SHP77 treated with DMSO at 0.1 percent for 48 hours (cell line): ENCODE data around the gene SF3A2.

ENCODE experiments used
- DNase-seq: peaks from one replicate; lab custom pipeline; 2025; lab: John Stamatoyannopoulos, UW

SF3A2 gene

GRCh38 chr19:2207991-2208860 lies 28.4 kb upstream of the SF3A2 start:
- no peak for DNase-seq

DNA sequence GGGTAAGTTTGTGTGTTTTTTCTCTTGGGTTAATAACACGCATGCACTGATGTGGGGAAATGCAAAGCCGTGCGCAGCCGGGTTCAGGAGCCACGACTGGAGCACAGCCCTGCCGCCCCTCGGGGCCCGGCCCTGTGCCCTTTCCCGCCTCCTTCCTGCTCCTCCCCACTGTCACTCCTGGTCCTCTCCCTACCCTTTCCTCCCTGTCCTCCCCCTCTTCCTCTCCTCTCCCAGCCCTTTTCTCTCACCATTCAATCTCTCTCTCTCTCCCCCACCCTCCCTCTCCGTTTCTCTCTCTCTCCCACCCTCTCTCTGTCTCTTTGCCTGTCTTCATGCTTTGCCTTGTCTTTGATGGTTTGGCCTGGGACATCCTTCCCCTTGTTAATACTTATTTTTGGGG lies 27.6 kb upstream of the SF3A2 start:
- DNase-seq: no peak

GRCh38 chr19:2209408-2209807 lies 27.2 kb upstream of the SF3A2 start:
- DNase-seq: no peak

DNA sequence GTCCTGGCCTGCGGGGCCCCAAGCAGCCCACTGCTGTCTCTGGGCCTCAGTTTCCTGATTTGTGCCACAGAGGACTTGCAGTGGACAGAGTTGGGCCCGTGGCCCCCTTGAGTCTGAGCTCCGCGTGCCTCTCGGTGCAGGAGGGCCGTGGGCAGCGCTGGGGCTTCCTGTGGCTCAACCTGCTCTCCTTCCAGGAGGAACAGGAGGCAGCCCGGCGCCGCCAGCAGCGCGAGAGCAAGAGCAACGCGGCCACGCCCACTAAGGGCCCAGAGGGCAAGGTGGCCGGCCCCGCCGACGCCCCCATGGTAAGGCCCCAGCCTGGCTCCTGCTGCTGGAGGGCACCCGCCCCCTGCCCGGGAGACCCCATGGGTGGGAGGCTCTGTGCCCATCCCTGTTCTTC lies 26.4 kb upstream of the SF3A2 start:
- DNase-seq: no peak

GRCh38 chr19:2210987-2211740 lies 25.5 kb upstream of the SF3A2 start:
- DNase-seq: no peak

DNA sequence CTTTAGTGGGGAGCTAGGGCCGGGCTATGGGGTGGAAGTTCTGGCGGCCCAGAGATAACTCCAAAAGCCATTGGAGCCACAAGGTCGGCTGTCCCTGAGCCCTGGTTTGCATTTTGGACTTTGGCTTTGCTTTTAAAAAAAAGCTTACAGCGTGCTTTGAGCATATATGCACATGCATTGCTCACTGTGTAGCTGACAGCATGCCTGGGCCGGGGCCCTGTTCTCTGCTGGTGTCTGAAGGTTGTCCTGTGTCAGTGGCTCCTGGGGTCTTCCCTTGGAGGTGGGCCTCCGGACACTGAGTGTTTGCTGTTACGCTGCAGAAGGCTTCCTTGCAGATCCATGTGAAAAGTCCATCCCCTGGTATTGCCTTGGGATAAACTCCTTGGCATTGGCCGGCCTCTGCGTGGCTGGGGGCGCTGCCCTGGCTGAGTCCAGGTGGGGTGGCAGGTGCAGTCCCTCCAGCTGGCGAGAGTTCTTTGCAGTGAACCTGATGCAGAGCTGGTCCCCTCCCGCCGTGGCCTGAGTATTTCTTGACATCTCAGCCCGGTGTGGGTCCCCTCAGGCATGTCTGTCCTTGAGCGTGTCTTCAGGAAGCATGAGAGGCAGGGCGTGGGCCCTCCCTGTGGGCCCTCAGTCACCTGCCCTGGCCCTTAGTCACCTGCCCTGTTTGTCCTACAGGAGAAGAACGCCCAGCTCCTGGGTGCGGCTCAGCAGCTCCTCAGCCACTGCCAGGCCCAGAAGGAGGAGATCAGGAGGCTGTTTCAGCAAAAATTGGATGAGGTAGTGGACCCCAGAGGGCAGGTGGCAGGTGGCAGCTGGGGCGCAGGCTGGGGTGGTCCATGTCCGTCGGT lies 23.5 kb upstream of the SF3A2 start:
- DNase-seq: no peak

DNA sequence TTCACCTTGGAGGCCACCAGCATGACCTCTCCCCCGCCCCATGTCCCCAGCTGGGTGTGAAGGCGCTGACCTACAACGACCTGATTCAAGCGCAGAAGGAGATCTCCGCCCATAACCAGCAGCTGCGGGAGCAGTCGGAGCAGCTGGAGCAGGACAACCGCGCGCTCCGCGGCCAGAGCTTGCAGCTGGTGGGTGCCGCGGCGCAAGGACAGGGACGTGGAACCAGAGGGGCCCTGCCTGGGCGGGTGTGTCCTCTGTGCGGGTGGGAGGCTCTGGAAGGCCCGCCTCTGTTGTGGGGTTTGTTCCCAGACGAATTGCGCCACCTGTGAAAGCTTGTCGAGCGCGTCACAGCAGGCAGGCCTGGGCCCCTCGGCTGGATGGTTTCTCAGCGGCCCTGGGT lies 22.8 kb upstream of the SF3A2 start:
- DNase-seq: no peak

DNA sequence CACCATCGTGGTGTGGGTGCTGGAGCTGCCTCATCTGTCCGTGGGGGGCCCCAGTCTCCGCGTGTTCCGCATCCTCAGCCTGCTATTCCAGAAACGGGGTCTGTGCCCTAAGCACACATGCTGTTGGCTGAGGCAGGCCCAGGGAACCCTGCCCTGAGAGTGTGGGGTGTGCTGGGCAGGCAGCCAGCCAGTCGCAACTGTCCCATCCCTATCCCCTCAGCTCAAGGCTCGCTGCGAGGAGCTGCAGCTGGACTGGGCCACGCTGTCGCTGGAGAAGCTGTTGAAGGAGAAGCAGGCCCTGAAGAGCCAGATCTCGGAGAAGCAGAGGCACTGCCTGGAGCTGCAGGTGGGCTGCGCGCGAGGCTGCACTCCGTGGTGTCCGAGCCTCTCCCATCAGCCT lies 22.4 kb upstream of the SF3A2 start:
- no peak for DNase-seq

DNA sequence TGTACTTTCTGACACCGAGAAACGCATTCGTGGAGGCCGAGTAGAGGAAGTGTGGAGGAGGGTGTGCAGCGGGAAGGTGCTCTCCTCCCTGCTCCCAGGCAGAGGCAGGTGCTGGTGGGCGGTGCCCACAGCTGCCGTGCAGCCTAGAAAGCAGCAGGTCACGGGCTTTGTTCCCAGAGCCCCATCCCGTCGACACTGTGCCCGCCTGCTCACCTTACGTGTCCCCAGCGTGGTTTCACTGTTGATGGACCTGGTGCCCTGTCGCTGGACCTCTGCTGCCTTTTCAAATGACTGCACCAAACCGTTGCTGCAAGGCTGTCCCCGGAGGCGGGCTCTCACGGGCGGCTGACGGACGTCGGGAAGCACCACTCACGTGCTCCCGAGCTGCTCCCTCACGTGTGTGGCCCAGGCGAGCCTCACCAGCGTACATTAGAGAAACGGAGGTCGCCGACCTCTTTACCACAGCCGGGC lies 21.3 kb upstream of the SF3A2 start:
- DNase-seq: no peak

DNA sequence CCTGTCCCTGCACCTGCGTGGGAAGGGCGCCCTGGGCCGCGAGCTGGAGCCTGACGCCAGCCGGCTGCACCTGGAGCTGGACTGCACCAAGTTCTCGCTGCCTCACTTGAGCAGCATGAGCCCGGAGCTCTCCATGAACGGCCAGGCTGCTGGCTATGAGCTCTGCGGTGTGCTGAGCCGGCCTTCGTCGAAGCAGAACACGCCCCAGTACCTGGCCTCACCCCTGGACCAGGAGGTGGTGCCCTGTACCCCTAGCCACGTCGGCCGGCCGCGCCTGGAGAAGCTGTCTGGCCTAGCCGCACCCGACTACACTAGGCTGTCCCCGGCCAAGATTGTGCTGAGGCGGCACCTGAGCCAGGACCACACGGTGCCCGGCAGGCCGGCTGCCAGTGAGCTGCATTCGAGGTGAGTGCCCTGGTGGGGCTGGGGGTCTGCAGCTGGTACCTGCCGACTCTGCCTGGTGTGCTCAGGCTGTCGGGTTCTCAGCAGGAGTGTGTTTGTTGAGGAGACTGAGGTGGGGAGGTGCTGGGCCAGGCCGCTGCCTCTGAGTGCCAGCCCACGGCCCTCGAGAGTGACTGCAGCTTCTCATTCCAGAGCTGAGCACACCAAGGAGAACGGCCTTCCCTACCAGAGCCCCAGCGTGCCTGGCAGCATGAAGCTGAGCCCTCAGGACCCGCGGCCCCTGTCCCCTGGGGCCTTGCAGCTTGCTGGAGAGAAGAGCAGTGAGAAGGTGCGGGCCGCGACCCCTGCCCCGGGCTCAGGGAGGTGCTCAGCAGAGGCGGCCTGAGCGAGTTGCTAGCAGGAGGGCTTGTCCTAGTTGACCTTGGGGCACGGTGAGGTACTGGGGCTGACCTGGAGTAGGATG lies 20.0 kb upstream of the SF3A2 start:
- DNase-seq: no peak

- DNase-seq: no peak
Observed at GRCh38 chr19:2217591-2217990, 19.0 kb upstream of the SF3A2 start.

DNA sequence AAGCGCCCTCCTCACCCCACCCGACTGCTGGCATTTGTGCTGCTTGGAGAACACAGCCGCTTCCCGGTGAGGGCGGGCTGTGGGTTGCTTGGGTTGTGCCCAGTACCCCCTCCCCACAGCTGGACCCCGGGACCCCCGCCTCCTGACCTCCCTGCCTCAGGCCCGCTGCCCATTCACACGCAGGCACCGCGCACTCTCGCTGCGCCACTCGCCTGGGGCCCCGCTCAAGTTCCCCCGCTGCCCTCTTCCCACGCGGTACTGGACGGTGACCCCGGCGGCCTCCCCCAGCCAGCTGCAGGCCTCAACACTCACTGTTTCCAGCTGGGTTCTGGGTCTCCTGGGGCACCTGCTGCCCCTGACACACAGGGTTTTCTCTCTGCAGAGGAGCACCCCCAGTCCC lies 16.9 kb upstream of the SF3A2 start:
- no peak for DNase-seq

GRCh38 chr19:2221250-2221831 lies 15.3 kb upstream of the SF3A2 start:
- no peak for DNase-seq

GRCh38 chr19:2221918-2222317 lies 14.7 kb upstream of the SF3A2 start:
- no peak for DNase-seq

DNA sequence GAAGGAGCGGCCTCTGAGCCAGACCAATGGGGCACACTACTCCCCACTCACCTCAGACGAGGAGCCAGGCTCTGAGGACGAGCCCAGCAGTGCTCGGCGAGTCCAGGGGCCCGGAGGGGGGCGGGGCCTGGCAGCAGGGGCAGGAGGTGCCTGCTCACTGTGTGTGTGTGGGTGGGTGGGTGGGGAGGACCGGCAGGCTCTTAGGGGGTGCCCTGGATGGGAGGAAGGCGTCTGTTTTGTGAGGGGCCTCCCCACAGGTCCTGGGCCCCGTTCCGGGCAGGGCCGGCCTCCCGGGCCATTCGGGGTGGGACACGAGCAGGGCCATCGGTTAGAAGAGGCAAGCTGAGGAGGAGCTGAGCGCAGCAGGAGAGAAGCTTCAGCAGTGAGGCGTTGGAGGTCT lies 13.2 kb upstream of the SF3A2 start:
- DNase-seq: no peak

- no peak for DNase-seq
Observed at GRCh38 chr19:2223959-2224358, 12.7 kb upstream of the SF3A2 start.

DNA sequence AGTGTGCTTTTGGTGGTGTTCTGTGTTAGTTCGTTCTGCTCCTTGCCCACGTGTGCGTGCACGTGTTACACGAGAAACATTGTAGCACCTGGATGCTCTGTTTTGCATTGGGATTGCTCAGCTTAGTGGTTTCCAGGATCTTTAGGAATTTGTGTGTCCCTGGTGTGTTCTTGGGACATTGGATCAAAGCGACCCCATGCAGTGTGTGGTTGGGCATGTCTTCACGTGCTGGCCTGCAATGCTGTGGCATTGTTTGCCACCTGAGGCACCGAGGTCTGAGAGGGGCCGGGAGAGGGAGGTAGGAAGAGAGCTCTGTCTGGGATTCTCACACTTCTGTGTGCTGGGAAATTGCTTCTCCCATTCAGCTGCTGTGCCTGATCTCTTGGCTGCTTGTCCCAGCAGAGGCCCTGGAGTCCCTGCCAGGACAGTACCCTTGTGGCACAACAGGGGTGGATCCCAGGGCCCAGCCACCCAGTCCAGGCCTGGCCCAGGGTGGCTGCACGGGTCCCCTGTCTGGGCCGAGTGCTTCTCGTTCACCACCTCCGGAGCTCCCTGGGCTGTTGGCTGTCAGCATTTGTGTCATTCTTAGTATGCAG lies 11.8 kb upstream of the SF3A2 start:
- no peak for DNase-seq

DNA sequence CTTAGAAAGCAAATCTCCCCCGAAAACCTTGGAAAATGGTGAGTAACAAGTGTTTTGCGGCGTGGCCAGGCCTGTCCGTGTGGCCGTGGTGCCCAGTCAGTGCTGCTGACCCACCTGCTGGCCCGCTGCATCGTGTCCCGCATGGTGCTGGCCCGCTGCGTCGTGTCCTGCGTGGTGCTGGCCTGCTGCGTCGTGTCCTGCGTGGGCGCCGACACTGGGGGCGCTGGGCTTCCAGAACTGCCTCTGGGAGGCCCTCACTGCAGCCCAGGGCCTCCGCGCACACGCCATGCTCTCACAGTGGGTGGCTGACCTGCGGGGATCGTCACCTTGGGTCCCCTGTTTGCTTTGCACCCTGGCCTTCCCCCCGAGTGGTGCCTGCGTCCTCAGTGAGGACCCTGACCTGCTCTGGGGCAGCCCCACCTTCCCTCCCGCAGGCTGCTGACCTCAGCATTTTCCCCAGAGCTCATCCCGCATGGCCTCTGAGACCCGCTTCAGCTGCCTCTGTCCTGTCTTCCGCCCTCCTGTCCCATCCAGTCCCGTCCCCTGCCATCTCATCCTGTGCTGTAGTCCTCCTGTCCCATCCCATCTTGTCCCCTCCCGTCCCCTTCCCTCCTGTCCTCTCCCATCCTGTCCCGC lies 11.1 kb upstream of the SF3A2 start:
- no peak for DNase-seq

DNA sequence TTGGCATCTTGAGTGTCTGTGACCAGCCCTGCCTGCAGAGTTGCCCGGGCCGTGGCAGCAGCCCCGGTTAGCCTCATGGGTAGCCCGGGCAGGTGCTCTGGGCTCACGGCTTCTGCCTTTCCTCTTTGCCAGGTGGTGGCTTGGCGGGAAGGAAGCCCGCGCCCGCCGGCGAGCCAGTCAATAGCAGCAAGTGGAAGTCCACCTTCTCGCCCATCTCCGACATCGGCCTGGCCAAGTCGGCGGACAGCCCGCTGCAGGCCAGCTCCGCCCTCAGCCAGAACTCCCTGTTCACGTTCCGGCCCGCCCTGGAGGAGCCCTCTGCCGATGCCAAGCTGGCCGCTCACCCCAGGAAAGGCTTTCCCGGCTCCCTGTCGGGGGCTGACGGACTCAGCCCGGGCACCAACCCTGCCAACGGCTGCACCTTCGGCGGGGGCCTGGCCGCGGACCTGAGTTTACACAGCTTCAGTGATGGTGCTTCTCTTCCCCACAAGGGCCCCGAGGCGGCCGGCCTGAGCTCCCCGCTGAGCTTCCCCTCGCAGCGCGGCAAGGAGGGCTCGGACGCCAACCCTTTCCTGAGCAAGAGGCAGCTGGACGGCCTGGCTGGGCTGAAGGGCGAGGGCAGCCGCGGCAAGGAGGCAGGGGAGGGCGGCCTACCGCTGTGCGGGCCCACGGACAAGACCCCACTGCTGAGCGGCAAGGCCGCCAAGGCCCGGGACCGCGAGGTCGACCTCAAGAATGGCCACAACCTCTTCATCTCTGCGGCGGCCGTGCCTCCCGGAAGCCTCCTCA lies 10.4 kb upstream of the SF3A2 start:
- DNase-seq: no peak
